ENCODE data around the gene PRDM5.
"Not testable (repeated sequence)": the region's sequence is repeated elsewhere in the genome, so short reads cannot be mapped to it uniquely, and the experiment has no call there.

PRDM5 gene

GRCh38 chr4:120653804-120654573 is 268.5 kb downstream of the PRDM5 start:
- TF ChIP-seq LEF1 (IDR thresholded peaks at IDR 0.05; ENCODE audit: borderline replicate concordance), result no peak
- TF ChIP-seq ZNF384 (IDR thresholded peaks at IDR 0.05), result no peak
- TF ChIP-seq SP1 (IDR thresholded peaks at IDR 0.05), result no peak
- no peak for TF ChIP-seq BHLHE40 (IDR thresholded peaks at IDR 0.05; ENCODE audit: borderline replicate concordance)
- TF ChIP-seq FOXM1 (IDR thresholded peaks at IDR 0.05; ENCODE audit: borderline replicate concordance), result no peak
- TF ChIP-seq NFRKB (IDR thresholded peaks at IDR 0.05), result no peak
- TF ChIP-seq TARDBP (IDR thresholded peaks at IDR 0.05), result no peak
- no peak for TF ChIP-seq FOXA1 (IDR thresholded peaks at IDR 0.05)
- TF ChIP-seq PKNOX1 (IDR thresholded peaks at IDR 0.05), result no peak
- no peak for TF ChIP-seq ELF4 (IDR thresholded peaks at IDR 0.05)
- TF ChIP-seq HDGF (IDR thresholded peaks at IDR 0.05; ENCODE audit: borderline replicate concordance), result no peak
- no peak for TF ChIP-seq FOXK2 (IDR thresholded peaks at IDR 0.05)
- no peak for TF ChIP-seq ARNT (IDR thresholded peaks at IDR 0.05)
- TF ChIP-seq CTBP1 (IDR thresholded peaks at IDR 0.05; ENCODE audit: borderline replicate concordance), result no peak
- TF ChIP-seq L3MBTL2 (conservative IDR thresholded peaks at IDR 0.05), result no peak
- no peak for TF ChIP-seq SUZ12 (IDR thresholded peaks at IDR 0.05)
- POLR2A ChIA-PET, result no interaction called here
- CTCF ChIA-PET, result no interaction called here
- no peak for DNase-seq (ENCODE audit: extremely low spot score)

- peak; percentile 24 for DNase-seq (ENCODE audit: extremely low spot score)
- CTCF ChIA-PET, POLR2A ChIA-PET: not testable (repeated sequence)
- TF ChIP-seq L3MBTL2 (conservative IDR thresholded peaks at IDR 0.05), result peak; percentile 44
Measured at GRCh38 chr4:120648336-120648735, 274.2 kb downstream of the PRDM5 start.
